NB4 (cell line): ENCODE data around the gene DOCK4.

Source experiments
- CTCF ChIP-seq: IDR thresholded peaks from one replicate; pipeline ENCODE4 v1.5.1; 2012; ENCODE audit warnings: low read depth, low read length
- MAX ChIP-seq: IDR thresholded peaks from 2 replicates; pipeline ENCODE4 v1.6.1; 2011; ENCODE audit warnings: low read depth, low read length
- MYC ChIP-seq: IDR thresholded peaks from 2 replicates; pipeline ENCODE4 v1.6.1; 2011; ENCODE audit warnings: low read depth, low read length
- POLR2A ChIP-seq: IDR thresholded peaks from 2 replicates; pipeline ENCODE4 v1.6.1; 2011; ENCODE audit warnings: mild to moderate bottlenecking; ENCODE audit not compliant: insufficient read length; ENCODE audit errors: extremely low read depth

- TF ChIP-seq CTCF, result no peak
- no peak for TF ChIP-seq MAX
- no peak for TF ChIP-seq POLR2A
- no peak for TF ChIP-seq MYC
Observed at GRCh38 chr7:112248598-112248997, 42.4 kb upstream of the DOCK4 start.
